AG04450 (cell line): ENCODE measurements around the gene SERAC1. TPM values are rescaled to one million over a fixed set of nuclear protein-coding genes. Genes with fewer than 3 reads are reported as not detected.

ENCODE experiments used
- CTCF ChIA-PET: fragments of 300-600, 350-600 bp; formaldehyde crosslinking; extraction: SDS; loops from one replicate; lab custom pipeline; 2022; ENCODE audit warnings: antibody characterized with exemption, inconsistent platforms; lab: Charles Lee
- POLR2A ChIA-PET: fragments of 350-600 bp; formaldehyde crosslinking; extraction: SDS; loops from one replicate; lab custom pipeline; 2021; ENCODE audit warnings: antibody characterized with exemption, inconsistent platforms; lab: Yijun Ruan, JAX
- DNase-seq: peaks from one replicate; pipeline ENCODE4 v3.0.0-alpha.2; 2011; ENCODE audit warnings: low read depth, low spot score
- H3K27ac ChIP-seq: one replicate; pipeline ENCODE4 v1.5.1; 2012; ENCODE audit warnings: low read depth, low read length, control low read depth
- H3K27me3 ChIP-seq: one replicate; pipeline ENCODE4 v1.6.0; 2012; ENCODE audit warnings: low read length; ENCODE audit not compliant: control insufficient read depth, insufficient read depth
- H3K4me3 ChIP-seq: 2 replicates; pipeline ENCODE4 v1.5.1; 2011; ENCODE audit warnings: mild to moderate bottlenecking, low read depth, low read length, control low read depth
- H3K9me3 ChIP-seq: 2 replicates; pipeline ENCODE4 v1.5.1; 2012; ENCODE audit warnings: low read length; ENCODE audit not compliant: control insufficient read depth, insufficient read depth
- polyA plus RNA-seq: library from polyadenylated mRNA; depleted of rRNA; stranded (reverse); fragments of >200 nt; gene quantifications from 2 replicates; pipeline ENCODE4 v1.2.3, GENCODE V29; 2011
- TF ChIP-seq, protein P1 (sequence below): IDR thresholded peaks from 2 replicates; pipeline ENCODE4 v1.5.1; 2011; ENCODE audit warnings: low read depth, low read length, control low read depth, inconsistent platforms

SERAC1 gene
- polyA plus RNA-seq, 1 experiment, result 14.5 TPM

DNA sequence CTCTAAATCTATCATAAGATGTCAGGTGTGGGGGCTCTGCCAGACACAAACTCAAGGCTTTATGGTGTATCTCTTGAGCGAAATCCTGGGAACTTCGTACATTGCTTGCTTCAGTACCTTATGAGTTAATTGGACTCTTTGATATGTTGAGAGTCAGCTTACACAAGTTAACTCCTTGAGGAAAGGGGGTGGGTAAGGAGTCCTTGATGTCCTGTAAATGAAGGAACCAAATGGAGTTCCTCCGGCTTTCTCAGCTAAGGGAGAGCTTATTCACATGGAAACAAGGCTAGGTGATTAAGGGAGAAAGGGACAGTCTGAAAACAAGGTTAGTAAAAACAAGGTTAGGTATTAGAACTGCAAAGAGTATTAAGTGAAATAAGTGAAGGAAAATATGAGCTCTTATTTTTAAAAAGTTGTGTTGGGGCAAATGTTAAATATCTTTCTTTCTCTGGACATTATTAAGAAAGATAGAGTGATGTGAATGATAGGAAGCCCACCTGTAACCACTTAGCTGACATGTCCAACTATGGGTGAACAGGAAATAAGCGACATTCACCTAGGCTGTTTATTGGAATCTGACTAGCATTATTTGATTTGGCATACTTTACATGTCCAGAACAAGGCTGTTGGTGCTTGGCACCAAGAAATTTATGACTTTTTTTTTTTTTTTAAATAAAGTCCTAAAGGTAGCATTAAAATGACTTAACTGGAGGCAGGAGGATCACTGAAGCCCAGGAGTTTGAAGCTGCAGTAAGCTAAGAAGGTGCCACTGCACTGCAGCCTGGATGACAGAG is 26.6 kb upstream of the SERAC1 start:
- ChIA-PET POLR2A (no interaction called here), CTCF (interaction anchor here (0.7 to 1.9 kb wide), 2 partner anchors 19 to 21 kb away, joined by 3 to 10 read pairs; no protein-coding TSS in a partner anchor)
- Histone ChIP-seq H3K9me3 (no peaks in the 10 kb centered on the region), H3K27ac (no peak overlapping the region), H3K4me3 (no peak overlapping the region), H3K27me3 (no peaks in the 10 kb centered on the region)
- DNase-seq, result no peak
- TF ChIP-seq, protein P1, sequence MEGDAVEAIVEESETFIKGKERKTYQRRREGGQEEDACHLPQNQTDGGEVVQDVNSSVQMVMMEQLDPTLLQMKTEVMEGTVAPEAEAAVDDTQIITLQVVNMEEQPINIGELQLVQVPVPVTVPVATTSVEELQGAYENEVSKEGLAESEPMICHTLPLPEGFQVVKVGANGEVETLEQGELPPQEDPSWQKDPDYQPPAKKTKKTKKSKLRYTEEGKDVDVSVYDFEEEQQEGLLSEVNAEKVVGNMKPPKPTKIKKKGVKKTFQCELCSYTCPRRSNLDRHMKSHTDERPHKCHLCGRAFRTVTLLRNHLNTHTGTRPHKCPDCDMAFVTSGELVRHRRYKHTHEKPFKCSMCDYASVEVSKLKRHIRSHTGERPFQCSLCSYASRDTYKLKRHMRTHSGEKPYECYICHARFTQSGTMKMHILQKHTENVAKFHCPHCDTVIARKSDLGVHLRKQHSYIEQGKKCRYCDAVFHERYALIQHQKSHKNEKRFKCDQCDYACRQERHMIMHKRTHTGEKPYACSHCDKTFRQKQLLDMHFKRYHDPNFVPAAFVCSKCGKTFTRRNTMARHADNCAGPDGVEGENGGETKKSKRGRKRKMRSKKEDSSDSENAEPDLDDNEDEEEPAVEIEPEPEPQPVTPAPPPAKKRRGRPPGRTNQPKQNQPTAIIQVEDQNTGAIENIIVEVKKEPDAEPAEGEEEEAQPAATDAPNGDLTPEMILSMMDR, result no peak

DNA sequence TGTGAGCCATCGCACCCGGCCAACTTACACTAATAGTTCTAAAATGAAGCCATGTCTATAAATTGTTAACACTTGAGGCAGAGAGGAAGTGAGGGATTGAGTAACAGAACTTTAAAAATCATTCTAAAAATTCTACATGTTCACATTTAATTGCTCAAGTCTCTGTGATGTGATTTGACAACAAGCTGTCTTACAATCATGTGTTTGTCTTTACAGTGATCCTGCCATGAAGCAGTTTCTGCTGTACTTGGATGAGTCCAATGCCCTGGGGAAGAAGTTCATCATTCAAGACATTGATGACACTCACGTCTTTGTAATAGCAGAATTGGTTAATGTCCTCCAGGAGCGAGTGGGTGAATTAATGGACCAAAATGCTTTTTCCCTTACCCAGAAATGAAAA is 23.7 kb upstream of the SERAC1 start:
- no peak overlapping the region for H3K27ac ChIP-seq
- H3K27me3 ChIP-seq, result no peaks in the 10 kb centered on the region
- POLR2A ChIA-PET, result no interaction called here
- no peak overlapping the region for H3K4me3 ChIP-seq
- no peaks in the 10 kb centered on the region for H3K9me3 ChIP-seq
- no peak for DNase-seq
- CTCF ChIA-PET, result interaction anchor here (0.6 to 2.0 kb wide), 3 partner anchors 23 to 531 kb away, joined by 3 to 6 read pairs (median 4); no protein-coding TSS in a partner anchor
- TF ChIP-seq, protein P1, result no peak

DNA sequence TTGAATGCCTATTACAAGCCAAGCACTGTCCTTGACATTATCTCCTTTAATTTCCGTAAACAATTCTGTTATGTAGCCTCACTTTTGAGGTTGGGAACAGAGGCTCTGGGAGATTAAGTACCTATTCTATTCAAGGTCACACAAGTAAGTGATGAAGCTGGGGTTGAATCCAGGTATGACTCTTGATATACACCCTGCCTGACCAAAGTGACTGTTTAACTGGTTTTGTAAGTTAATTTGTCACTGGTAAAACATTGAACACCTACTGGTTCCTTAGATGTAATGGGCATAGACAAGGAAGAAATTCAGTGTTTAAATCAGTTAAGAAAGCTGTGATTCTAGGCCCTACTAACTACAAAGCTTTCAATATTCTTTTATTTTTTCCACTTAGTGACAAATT is 23.0 kb upstream of the SERAC1 start:
- CTCF ChIA-PET, result interaction anchor here (0.6 to 0.8 kb wide), 2 partner anchors 23 to 532 kb away, joined by 4 read pairs; no protein-coding TSS in a partner anchor
- Histone ChIP-seq H3K27me3 (no peaks in the 10 kb centered on the region), H3K9me3 (no peaks in the 10 kb centered on the region), H3K4me3 (no peak overlapping the region), H3K27ac (no peak overlapping the region)
- TF ChIP-seq, protein P1, result no peak
- POLR2A ChIA-PET, result no interaction called here
- DNase-seq, result no peak

DNA sequence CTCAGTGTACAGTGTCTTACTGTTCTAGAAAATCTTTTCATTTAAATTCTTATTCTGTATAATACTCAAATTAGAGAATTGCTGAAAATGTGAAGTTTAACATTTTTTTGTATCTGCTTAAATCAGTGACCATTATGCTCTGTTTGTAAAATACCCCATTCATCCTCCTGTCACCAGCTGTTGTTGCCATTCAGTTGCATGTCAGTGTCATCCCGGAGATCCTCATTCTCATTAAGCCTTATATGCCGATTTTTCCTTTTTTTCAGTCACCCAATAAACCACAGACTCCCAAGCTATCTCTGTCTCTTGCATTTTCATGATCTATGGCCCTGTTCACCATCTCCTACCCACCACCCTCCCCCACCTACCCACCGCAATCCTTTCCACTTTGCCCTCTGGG is 20.5 kb upstream of the SERAC1 start:
- CTCF ChIA-PET, result no interaction called here
- no peak overlapping the region for H3K27ac ChIP-seq
- H3K27me3 ChIP-seq, result no peaks in the 10 kb centered on the region
- H3K4me3 ChIP-seq, result no peak overlapping the region
- POLR2A ChIA-PET, result no interaction called here
- no peak for DNase-seq
- TF ChIP-seq, protein P1, result no peak
- peaks cover 1% of the 10 kb centered on the region; the same call in 1 of the 2 replicates for H3K9me3 ChIP-seq

DNA sequence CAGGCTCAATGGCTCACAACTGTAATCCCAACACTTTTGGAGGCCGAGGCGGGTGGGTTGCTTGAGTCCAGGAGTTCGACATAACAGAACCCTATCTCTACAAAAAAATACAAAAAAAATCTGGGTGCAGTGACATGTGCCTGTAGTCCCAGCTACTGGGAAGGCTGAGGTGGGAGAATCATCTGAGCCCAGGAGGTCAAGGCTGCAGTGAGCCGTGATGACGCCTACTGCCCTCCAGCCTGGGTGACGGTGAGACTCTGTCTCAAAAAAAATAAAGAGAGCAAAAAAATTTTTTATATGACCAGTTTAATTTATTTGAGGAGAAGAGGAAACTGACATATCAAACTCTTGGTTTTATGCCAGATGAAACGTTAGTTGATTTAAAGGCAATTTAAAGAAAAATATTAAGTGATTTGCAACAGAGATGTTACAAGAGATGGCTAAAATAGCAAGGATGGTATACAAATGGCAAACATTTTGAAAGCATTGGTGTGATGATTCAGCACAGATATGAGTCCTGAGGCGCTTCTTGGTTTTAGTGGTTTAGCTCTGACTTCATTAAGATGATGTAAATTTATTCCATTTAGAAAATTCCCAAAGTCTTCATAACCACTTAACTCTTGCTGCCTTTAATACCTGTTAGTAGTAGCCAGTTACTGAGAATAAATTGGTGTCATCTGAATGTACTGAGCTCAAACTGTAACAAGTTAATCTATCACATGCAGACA is 17.8 kb upstream of the SERAC1 start:
- no peak overlapping the region for H3K27ac ChIP-seq
- TF ChIP-seq, protein P1, result no peak
- no peak for DNase-seq
- ChIA-PET POLR2A (no interaction called here), CTCF (interaction anchor here (1.0 kb wide), 1 partner anchor 35 kb away, joined by 4 read pairs; no protein-coding TSS in a partner anchor)
- H3K27me3 ChIP-seq, result no peaks in the 10 kb centered on the region
- H3K4me3 ChIP-seq, result no peak overlapping the region
- H3K9me3 ChIP-seq, result peaks cover 4% of the 10 kb centered on the region; the same call in 1 of the 2 replicates
